Loucy (cell line): ENCODE measurements around the gene DOCK8.

Source experiments
- H2AFZ ChIP-seq: fragments of 200-600 bp; sonication (generic); 2 replicates; pipeline ENCODE4 v1.6.0; 2016; ENCODE audit warnings: antibody characterized with exemption, mild to moderate bottlenecking, low read length, moderate library complexity
- H3F3A ChIP-seq: fragments of 200-600 bp; 2 replicates; pipeline ENCODE4 v1.6.0; 2016; ENCODE audit warnings: antibody characterized with exemption, low read depth, mild to moderate bottlenecking
- H3K27me3 ChIP-seq: fragments of 200-600 bp; sonication (generic); 2 replicates; pipeline ENCODE4 v1.6.1; 2014; ENCODE audit warnings: low read length, mild to moderate bottlenecking; ENCODE audit not compliant: insufficient read depth, poor library complexity, severe bottlenecking
- H3K36me3 ChIP-seq: fragments of 200-600 bp; sonication (generic); 2 replicates; pipeline ENCODE4 v1.6.1; 2016; ENCODE audit warnings: low read length; ENCODE audit not compliant: insufficient read depth
- H3K4me1 ChIP-seq: fragments of 200-600 bp; sonication (generic); 2 replicates; pipeline ENCODE4 v1.5.1; 2014; ENCODE audit warnings: low read length, mild to moderate bottlenecking; ENCODE audit not compliant: insufficient read depth, poor library complexity, severe bottlenecking
- H3K4me2 ChIP-seq: fragments of 200-600 bp; sonication (generic); 2 replicates; pipeline ENCODE4 v1.6.0; 2014; ENCODE audit warnings: antibody characterized with exemption, low read length, low read depth, mild to moderate bottlenecking; ENCODE audit not compliant: poor library complexity, severe bottlenecking
- H3K4me3 ChIP-seq: fragments of 200-600 bp; sonication (generic); 2 replicates; pipeline ENCODE4 v1.5.1; 2014; ENCODE audit warnings: low read length, mild to moderate bottlenecking, mixed read lengths; ENCODE audit not compliant: poor library complexity, severe bottlenecking
- H3K79me2 ChIP-seq: fragments of 200-600 bp; sonication (generic); 2 replicates; pipeline ENCODE4 v1.6.1; 2014; ENCODE audit warnings: low read length; ENCODE audit not compliant: insufficient read depth
- H3K9ac ChIP-seq: fragments of 200-600 bp; sonication (generic); 2 replicates; pipeline ENCODE4 v1.6.0; 2014; ENCODE audit warnings: mild to moderate bottlenecking, low read depth, low read length, moderate library complexity; ENCODE audit not compliant: poor library complexity, severe bottlenecking
- H3K9me2 ChIP-seq: fragments of 200-600 bp; sonication (generic); replicated peaks from 2 replicates; pipeline ENCODE4 v1.6.1; 2016; ENCODE audit warnings: low read depth, low read length, mixed read lengths
- H3K9me3 ChIP-seq: fragments of 200-600 bp; sonication (generic); 2 replicates; pipeline ENCODE4 v1.6.1; 2014; ENCODE audit warnings: mild to moderate bottlenecking, antibody characterized with exemption, low read length, low read depth; ENCODE audit not compliant: insufficient read depth
- H4K20me1 ChIP-seq: fragments of 200-600 bp; sonication (generic); 2 replicates; pipeline ENCODE4 v1.6.0; 2014; ENCODE audit warnings: antibody characterized with exemption, low read length, mild to moderate bottlenecking; ENCODE audit not compliant: insufficient read depth, poor library complexity, severe bottlenecking
- CTCF ChIP-seq: fragments of 200-600 bp; sonication (generic); conservative IDR thresholded peaks from 2 replicates; pipeline ENCODE4 v1.5.1; 2014; ENCODE audit warnings: mild to moderate bottlenecking, antibody characterized with exemption, low read length
- EZH2phosphoT487 ChIP-seq: fragments of 200-600 bp; IDR thresholded peaks from 2 replicates; pipeline ENCODE4 v1.6.1; 2018; ENCODE audit warnings: antibody characterized with exemption, mild to moderate bottlenecking, moderate library complexity, borderline replicate concordance

Gene DOCK8

GRCh38 chr9:438961-439768, 224.5 kb downstream of the DOCK8 start:
- no peaks in the 10 kb centered on the region for H3F3A ChIP-seq
- H4K20me1 ChIP-seq: no peaks in the 10 kb centered on the region
- no peaks in the 10 kb centered on the region for H3K4me1 ChIP-seq
- no peak overlapping the region for H2AFZ ChIP-seq
- H3K36me3 ChIP-seq: peaks cover 95% of the 10 kb centered on the region
- H3K79me2 ChIP-seq: no peaks in the 10 kb centered on the region
- TF ChIP-seq CTCF (no peak), EZH2phosphoT487 (no peak)
- no peaks in the 10 kb centered on the region for H3K9me3 ChIP-seq
- H3K4me3 ChIP-seq: no peak overlapping the region
- H3K27me3 ChIP-seq: no peaks in the 10 kb centered on the region
- H3K9ac ChIP-seq: no peak overlapping the region
- no peaks in the 10 kb centered on the region for H3K9me2 ChIP-seq
- H3K4me2 ChIP-seq: no peak overlapping the region

GRCh38 chr9:441126-441525, 226.5 kb downstream of the DOCK8 start:
- Histone ChIP-seq H2AFZ (no peak overlapping the region), H3K79me2 (no peaks in the 10 kb centered on the region), H3K4me3 (no peak overlapping the region), H3F3A (no peaks in the 10 kb centered on the region), H3K9me3 (no peaks in the 10 kb centered on the region), H3K9ac (no peak overlapping the region), H3K36me3 (peaks cover 94% of the 10 kb centered on the region), H3K9me2 (no peaks in the 10 kb centered on the region), H4K20me1 (no peaks in the 10 kb centered on the region), H3K27me3 (no peaks in the 10 kb centered on the region), H3K4me1 (no peaks in the 10 kb centered on the region), H3K4me2 (no peak overlapping the region)
- TF ChIP-seq EZH2phosphoT487: no peak
- no peak for TF ChIP-seq CTCF

GRCh38 chr9:444528-444927, 229.9 kb downstream of the DOCK8 start:
- H3K79me2 ChIP-seq: no peaks in the 10 kb centered on the region
- H3K36me3 ChIP-seq: peaks cover 73% of the 10 kb centered on the region
- H3K9me2 ChIP-seq: no peaks in the 10 kb centered on the region
- no peak overlapping the region for H3K4me2 ChIP-seq
- H3K9ac ChIP-seq: no peak overlapping the region
- no peaks in the 10 kb centered on the region for H3K9me3 ChIP-seq
- peaks cover 4% of the 10 kb centered on the region for H3K4me1 ChIP-seq
- H2AFZ ChIP-seq: no peak overlapping the region
- H3K27me3 ChIP-seq: no peaks in the 10 kb centered on the region
- H3F3A ChIP-seq: no peaks in the 10 kb centered on the region
- H3K4me3 ChIP-seq: no peak overlapping the region
- no peaks in the 10 kb centered on the region for H4K20me1 ChIP-seq
- TF ChIP-seq EZH2phosphoT487 (no peak), CTCF (no peak)
